Head of caudate nucleus (tissue), 42 donors: ENCODE results near the gene EML3.
"Not testable (repeated sequence)": the region's sequence is repeated elsewhere in the genome, so short reads cannot be mapped to it uniquely, and the experiment has no call there.

ENCODE experiments used
- DNase-seq, 42 donors: peaks; one replicate each; pipeline versions ENCODE4 v3.0.0 to v3.0.0-alpha.2; 2020 to 2021; ENCODE audit warnings: mixed read lengths in 7 of 42
- intact Hi-C: fragments of 100-400 bp; cut with DNase I; formaldehyde crosslinking; loops from one replicate; pipeline ENCODE4 v1.15.0; 2022

EML3 gene, protein sequence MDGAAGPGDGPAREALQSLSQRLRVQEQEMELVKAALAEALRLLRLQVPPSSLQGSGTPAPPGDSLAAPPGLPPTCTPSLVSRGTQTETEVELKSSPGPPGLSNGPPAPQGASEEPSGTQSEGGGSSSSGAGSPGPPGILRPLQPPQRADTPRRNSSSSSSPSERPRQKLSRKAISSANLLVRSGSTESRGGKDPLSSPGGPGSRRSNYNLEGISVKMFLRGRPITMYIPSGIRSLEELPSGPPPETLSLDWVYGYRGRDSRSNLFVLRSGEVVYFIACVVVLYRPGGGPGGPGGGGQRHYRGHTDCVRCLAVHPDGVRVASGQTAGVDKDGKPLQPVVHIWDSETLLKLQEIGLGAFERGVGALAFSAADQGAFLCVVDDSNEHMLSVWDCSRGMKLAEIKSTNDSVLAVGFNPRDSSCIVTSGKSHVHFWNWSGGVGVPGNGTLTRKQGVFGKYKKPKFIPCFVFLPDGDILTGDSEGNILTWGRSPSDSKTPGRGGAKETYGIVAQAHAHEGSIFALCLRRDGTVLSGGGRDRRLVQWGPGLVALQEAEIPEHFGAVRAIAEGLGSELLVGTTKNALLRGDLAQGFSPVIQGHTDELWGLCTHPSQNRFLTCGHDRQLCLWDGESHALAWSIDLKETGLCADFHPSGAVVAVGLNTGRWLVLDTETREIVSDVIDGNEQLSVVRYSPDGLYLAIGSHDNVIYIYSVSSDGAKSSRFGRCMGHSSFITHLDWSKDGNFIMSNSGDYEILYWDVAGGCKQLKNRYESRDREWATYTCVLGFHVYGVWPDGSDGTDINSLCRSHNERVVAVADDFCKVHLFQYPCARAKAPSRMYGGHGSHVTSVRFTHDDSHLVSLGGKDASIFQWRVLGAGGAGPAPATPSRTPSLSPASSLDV

GRCh38 chr11:62612366-62613290 lies at the start of gene EML3, which contains the start of gene ROM1:
TSS of gene EML3 (minus strand) at chr11:62612775. CDS start at chr11:62612457, 318 bp downstream.
TSS of gene ROM1 (plus strand) at chr11:62613257. CDS start at chr11:62613282, 25 bp downstream.
- intact Hi-C loops = no loop called here
- DNase-seq = peak; percentile 72 to 95 (median 87)

DNA sequence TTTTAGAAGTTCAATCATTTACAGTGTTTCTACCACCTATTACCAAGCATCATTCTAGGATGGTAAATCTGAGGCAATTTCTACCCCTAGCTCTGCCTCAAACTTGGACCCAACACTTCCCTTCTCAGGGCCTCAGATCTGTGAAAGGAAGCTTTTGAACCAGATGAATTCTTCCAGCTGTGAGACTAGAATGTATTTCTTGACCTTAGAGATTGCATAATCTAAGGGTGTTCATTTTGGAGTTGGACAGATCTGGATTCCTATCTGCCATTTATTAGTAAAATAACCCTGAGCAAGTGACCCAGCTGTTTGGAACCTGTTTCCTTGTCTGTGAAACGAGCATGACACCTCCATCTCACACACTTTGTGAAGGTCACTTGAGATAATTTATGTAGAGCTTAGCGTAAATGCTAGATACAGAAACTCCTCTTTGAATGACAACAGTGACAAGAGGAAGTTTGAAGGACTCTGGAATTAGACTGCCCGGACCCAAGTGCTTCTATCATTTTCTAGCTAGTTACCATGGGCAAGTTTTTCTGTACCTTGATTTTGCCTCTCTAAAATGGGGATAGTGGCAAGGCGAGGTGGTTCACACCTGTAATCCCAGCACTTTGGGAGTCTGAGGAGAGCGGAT lies 44.3 kb upstream of the EML3 start:
- intact Hi-C loops = no loop called here
- DNase-seq = no peak

DNA sequence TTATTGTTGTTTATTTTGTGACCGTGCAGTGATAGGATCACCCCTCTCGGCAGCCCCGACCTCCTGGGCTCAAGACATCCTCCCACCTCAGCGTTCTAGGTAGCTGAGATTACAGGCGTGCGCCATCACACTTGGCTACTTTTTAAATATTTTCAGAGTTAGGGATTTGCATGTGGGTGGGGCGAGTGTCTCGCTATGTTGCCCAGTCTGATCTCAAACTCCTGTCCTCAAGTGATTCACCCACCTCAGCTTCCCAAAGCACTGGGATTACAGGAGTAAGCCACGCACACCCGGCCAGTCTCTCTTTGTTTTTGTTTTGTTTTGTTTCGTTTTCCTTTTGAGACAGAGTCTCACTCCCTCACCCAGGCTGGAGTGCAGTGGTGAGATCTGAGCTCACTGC lies 41.7 kb upstream of the EML3 start:
- DNase-seq = no peak
- intact Hi-C loops = no loop called here

GRCh38 chr11:62652161-62653006 lies 39.8 kb upstream of the EML3 start:
- intact Hi-C loops = no loop called here
- peak in 1 of 42 donors; percentile 12 for DNase-seq

DNA sequence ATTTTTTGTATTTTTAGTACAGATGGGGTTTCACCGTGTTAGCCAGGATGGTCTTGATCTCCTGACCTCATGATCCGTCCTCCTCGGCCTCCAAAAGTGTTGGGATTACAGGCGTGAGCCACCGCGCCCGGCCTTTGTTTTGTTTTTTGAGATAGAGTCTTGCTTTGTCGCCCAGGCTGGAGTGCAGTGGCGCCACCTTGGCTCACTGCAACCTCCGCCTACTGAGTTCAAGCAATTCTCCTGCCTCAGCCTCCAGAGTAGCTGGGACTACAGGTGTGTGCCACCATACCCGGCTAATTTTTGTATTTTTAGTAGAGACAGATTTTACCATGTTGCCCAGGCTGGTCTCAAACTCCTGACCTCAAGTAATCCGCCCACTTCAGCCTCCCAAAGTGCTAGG lies 37.7 kb upstream of the EML3 start:
- intact Hi-C loops, DNase-seq: not testable (repeated sequence)

- no peak for DNase-seq
- intact Hi-C loops = no loop called here
These were observed 36.9 kb upstream of the EML3 start for GRCh38 chr11:62649486-62649885.

DNA sequence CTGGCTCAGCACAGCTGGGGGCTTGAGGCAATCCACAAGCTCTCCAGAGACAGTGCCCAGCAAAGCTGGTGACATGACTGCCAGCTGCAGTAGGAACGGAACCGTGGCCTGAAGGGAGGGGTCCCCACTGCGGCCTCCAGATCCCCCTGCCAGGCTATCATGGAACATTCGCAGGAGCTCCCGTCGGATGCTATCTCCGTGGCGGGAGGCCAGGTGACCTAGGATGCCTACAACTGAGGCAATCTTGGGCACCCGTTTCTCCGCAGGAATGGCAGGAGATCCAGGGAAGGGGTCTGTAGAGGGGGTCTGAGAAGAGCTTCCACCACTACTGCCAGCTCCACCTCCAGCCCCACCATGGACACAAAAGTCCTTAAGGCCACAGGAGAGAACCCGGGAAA lies 36.4 kb upstream of the EML3 start:
- intact Hi-C loops = no loop called here
- no peak for DNase-seq

DNA sequence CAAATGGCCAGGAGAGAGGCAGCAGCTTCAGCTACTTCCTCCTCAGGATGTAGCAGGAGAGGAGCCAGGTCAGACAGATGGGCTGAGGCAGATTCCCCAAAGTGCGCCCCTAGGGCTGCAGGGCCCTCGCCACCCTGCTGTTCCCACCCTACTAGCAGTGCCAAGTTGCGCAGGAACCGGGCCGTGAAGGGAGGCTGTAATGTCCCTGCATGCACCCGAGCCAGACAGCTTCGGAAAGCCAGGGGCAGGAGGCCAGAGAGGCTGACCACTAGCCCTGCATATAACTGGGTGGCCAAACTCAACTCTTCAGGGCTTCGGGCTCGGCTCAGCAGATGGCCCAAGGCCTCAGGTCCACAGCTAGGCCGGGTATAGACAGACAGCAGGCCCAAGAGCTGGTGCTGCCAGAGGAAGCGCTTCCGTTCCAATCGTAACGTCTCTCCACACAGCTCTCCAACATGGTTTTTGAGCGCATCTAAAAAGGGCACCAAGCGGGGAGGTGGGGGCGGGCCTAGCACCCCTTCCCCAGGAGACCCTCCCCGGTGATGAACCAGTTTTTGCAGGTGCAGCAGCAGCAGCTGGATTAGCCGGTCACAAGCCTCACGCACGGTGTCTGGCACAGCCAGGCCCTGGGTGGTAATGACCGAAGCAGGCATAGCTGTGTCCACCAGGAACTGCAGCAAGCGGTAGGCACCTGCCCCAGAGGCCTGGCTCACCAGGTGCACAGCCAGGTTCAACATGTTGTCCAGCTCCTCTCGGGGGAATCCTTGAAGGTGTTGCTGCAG lies 35.8 kb upstream of the EML3 start:
- no peak for DNase-seq
- intact Hi-C loops = no loop called here

DNA sequence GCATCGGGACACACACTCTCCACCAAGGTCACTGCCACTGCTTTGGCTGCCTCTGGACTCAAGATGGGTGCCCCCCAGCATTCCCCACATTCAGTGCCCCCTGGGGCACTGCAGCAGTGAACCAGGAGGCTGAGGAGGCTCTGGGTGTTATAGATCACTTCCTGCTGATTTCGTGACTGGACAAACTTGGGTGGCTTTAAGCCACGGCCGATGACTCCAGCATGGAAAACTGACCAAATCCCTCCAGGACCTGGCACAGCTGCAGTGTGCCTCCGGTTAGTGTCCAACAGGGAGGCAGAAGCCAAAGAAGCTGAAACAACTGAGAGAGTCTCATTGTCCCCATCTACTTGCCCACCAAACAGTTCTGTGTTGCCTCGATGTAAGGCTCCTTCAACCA lies 35.0 kb upstream of the EML3 start:
- intact Hi-C loops = no loop called here
- DNase-seq = no peak

DNA sequence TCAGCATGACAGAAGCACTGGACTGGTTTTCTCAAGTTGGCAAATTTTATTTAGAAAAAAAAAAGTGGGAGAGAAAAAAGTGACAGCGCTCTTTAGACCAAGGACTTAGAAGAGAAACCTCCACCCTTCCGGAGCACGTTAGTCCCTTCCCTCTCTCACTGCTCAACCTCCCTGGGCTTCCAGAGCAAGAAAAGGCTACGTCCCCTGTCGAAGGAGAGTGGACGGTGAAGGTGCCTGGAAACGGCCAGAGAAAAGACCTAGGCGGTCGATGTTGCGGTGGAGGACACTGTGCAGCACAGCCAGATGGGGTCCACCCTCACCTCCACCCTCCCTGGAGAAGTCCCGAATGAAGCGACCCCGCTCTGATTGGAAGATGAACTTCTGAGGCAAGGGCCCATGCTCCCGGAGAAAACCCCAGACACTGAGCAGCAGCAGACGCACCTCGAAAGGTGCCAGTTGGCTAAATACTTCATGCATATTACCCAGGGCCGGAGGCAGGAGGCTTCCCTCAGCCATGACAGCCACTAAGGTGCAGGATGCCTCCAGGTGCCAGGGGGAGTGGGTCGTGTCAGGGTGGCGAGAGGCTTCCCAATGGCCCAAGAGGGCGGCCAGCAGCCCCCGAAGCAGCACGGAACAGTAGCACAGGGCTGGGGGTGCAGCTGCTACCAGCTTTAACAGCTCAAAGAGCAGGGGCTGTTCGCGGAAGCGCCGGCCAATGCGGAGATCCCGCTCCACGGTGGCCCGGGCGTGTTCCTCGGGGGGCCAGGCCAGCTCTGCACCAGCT lies 34.4 kb upstream of the EML3 start:
- DNase-seq = peak in 3 of 42 donors; percentile 14 to 44 (median 24)
- intact Hi-C loops = no loop called here

GRCh38 chr11:62645946-62646824 lies 33.6 kb upstream of the EML3 start, which contains the start of gene GANAB:
TSS of gene GANAB (minus strand) at chr11:62646613. CDS start at chr11:62646599, 14 bp downstream.
- DNase-seq = peak; percentile 98 to 100 (median 99)
- intact Hi-C loops = no loop called here

GRCh38 chr11:62645671-62645945 lies 33.0 kb upstream of the EML3 start:
- intact Hi-C loops = no loop called here
- DNase-seq = no peak

GRCh38 chr11:62644220-62644619 lies 31.6 kb upstream of the EML3 start:
- no peak for DNase-seq
- intact Hi-C loops = no loop called here

DNA sequence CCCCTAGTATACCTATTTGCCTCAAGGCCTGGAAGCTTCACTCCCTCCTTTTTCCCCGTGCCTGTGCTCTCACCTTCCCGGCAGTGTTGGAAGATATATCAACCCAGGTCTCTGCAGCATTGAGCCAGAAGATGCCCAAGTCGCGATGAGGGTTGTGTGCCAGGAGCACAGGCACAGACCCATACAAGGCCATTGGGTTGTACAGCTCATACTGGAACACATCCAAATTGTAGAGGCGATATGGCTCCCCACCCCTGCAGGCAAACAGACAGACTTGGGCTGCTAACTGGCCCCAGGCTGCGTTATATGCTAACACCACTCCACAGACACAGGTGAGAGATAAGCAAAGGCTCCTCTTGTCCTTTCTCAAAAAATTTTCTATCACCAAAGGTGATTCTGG lies 19.9 kb upstream of the EML3 start:
- no peak for DNase-seq
- intact Hi-C loops = no loop called here

GRCh38 chr11:62627713-62628112 lies 15.1 kb upstream of the EML3 start:
- peak in 11 of 42 donors; percentile 23 to 64 (median 37) for DNase-seq
- intact Hi-C loops = no loop called here
